Caco-2 (cell line): Measurements from ENCODE around the gene TNFRSF18. TPM values are rescaled to one million over a fixed set of nuclear protein-coding genes. Genes with fewer than 3 reads are reported as not detected.
"Not testable (repeated sequence)": the region's sequence is repeated elsewhere in the genome, so short reads cannot be mapped to it uniquely, and the experiment has no call there.

ENCODE experiments used
- BruUV-seq: library from RNA; stranded (reverse); fragments of 400-500 nt; replicated peaks from 2 replicates; lab custom pipeline; 2021; lab: Mats Ljungman, UMichigan
- CTCF ChIA-PET: fragments of 300-600 bp; sonication (Branson Sonifier 250); formaldehyde crosslinking; loops from one replicate; lab custom pipeline; 2022; ENCODE audit warnings: antibody characterized with exemption; lab: Charles Lee
- POLR2A ChIA-PET: fragments of 300-600 bp; sonication (Branson Sonifier 250); formaldehyde crosslinking; loops from one replicate; lab custom pipeline; 2022; ENCODE audit warnings: antibody characterized with exemption; lab: Charles Lee
- DNase-seq, 2 experiments: peaks; one replicate each; pipeline versions ENCODE4 v3.0.0 to v3.0.0-alpha.2; 2020 to 2022
- H3K27me3 ChIP-seq: replicated peaks from 2 replicates; pipeline ENCODE4 v1.6.0; 2011; ENCODE audit warnings: low read length; ENCODE audit not compliant: control insufficient read depth, insufficient read depth
- H3K36me3 ChIP-seq: 2 replicates; pipeline ENCODE4 v1.5.1; 2011; ENCODE audit warnings: low read length; ENCODE audit not compliant: control insufficient read depth, insufficient read depth
- H3K4me1 ChIP-seq: fragments of 250-450 bp; sonication (Bioruptor Pico); 2 replicates; pipeline ENCODE4 v1.5.1; 2020; ENCODE audit warnings: mild to moderate bottlenecking
- H3K4me3 ChIP-seq: 2 replicates; pipeline ENCODE4 v1.5.1; 2011; ENCODE audit warnings: low read depth, mild to moderate bottlenecking, control low read depth, low read length
- H3K9me3 ChIP-seq: fragments of 250-450 bp; sonication (Bioruptor Pico); 2 replicates; pipeline ENCODE4 v1.5.1; 2020; ENCODE audit warnings: mild to moderate bottlenecking, moderate library complexity
- H3K27ac Mint-ChIP-seq: one replicate; pipeline ENCODE4 v1.8.0; 2022; ENCODE audit warnings: mixed read lengths; ENCODE audit not compliant: unreplicated experiment
- H3K27me3 Mint-ChIP-seq: one replicate; pipeline ENCODE4 v1.8.0; 2022; ENCODE audit warnings: mixed read lengths; ENCODE audit not compliant: insufficient read depth, unreplicated experiment
- H3K36me3 Mint-ChIP-seq: one replicate; pipeline ENCODE4 v1.8.0; 2022; ENCODE audit warnings: mild to moderate bottlenecking, mixed read lengths; ENCODE audit not compliant: insufficient read depth, unreplicated experiment
- H3K4me1 Mint-ChIP-seq: one replicate; pipeline ENCODE4 v1.8.0; 2022; ENCODE audit warnings: low read depth, mixed read lengths; ENCODE audit not compliant: unreplicated experiment
- H3K4me3 Mint-ChIP-seq: one replicate; pipeline ENCODE4 v1.8.0; 2022; ENCODE audit warnings: mild to moderate bottlenecking, moderate library complexity, mixed read lengths; ENCODE audit not compliant: unreplicated experiment
- H3K9me3 Mint-ChIP-seq: one replicate; pipeline ENCODE4 v1.8.0; 2022; ENCODE audit warnings: mixed read lengths; ENCODE audit not compliant: unreplicated experiment
- CTCF ChIP-seq, 2 experiments: fragments of 200-600 bp in 1 of 2; IDR thresholded peaks; 1 replicate in 1 of 2; 2 replicates in 1 of 2; pipeline versions ENCODE4 v1.5.1 to v1.8.0; 2011 to 2022; ENCODE audit warnings: antibody characterized with exemption in 1 of 2, control low read depth in 1 of 2, inconsistent platforms in 1 of 2, low read depth in 1 of 2, low read length in 1 of 2, mild to moderate bottlenecking in 1 of 2, moderate library complexity in 1 of 2; ENCODE audit not compliant: insufficient read depth in 1 of 2, severe bottlenecking in 1 of 2, unreplicated experiment in 1 of 2
- intact Hi-C: fragments of 100-400 bp; cut with micrococcal nuclease; formaldehyde crosslinking; loops from one replicate; pipeline ENCODE4 v1.10.0; 2022; ENCODE audit not compliant: unreplicated experiment
- total RNA-seq: library from RNA; stranded (reverse); gene quantifications from 2 replicates; pipeline ENCODE4 v1.2.3, GENCODE V29; 2022

TNFRSF18 gene
- total RNA-seq, 1 experiment from 2014 or later, result not detected

DNA sequence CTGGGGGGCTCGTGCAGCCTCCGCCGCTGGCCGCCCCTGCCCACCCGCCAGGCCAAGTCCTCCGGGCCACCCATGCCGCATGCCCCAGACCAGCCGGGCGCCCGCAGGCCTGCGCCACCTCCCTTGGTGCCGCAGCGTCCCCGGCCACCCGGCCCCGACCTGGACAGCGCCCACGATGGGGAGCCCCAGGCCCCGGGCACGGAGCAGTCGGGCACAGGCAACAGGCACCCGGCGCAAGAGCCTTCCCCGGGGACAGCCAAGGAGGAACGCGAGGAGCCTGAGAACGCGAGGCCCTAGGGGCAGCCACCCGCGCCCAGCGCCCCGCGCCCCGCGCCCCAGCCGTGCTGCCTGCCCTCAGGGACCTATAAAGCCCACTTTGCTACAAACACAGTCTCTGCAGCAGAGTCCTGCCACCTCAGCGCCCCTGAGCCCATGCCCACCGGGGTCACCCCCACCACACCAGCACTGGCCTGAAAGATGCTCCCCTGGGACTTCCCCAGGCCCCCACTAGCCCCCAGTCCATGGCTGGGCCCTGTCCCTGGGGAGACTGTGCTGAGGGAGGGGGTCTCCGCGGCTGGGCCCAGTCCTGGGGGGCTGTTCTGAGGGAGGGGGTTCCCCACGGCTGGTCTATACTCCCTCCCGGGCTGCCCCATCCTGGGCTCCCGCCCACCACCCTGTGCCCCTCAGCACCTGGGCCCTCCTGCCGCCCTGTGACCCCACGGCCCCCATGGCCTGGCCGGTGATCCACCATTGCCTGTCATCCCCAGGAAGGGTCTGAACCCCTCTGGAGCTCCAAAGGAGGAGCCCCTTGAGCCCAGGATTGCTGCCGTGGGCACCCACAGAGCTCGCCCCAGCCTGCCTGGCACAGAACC lies 8.6 kb downstream of the TNFRSF18 start:
- H3K27me3 Mint-ChIP-seq, result no peaks in the 10 kb centered on the region
- peaks cover 13% of the 10 kb centered on the region for H3K9me3 Mint-ChIP-seq
- no peaks in the 10 kb centered on the region for H3K4me1 Mint-ChIP-seq
- DNase-seq, result no peak
- H3K27ac Mint-ChIP-seq, result no peak overlapping the region
- no TSS peak for BruUV-seq
- ChIA-PET POLR2A (no interaction called here), CTCF (no interaction called here)
- no peaks in the 10 kb centered on the region for H3K36me3 Mint-ChIP-seq
- no peak overlapping the region for H3K4me3 Mint-ChIP-seq
- Histone ChIP-seq H3K4me3 (no peak overlapping the region), H3K9me3 (peaks cover 8% of the 10 kb centered on the region; the same call in 1 of the 2 replicates), H3K4me1 (no peaks in the 10 kb centered on the region), H3K36me3 (no peaks in the 10 kb centered on the region), H3K27me3 (no peaks in the 10 kb centered on the region)
- no peak for TF ChIP-seq CTCF (IDR thresholded peaks at IDR 0.05; ENCODE audit: insufficient read depth in 1 of 2, low read depth in 1 of 2, low read length in 1 of 2, severe bottlenecking in 1 of 2, unreplicated experiment in 1 of 2)
- intact Hi-C loops, result no loop called here

DNA sequence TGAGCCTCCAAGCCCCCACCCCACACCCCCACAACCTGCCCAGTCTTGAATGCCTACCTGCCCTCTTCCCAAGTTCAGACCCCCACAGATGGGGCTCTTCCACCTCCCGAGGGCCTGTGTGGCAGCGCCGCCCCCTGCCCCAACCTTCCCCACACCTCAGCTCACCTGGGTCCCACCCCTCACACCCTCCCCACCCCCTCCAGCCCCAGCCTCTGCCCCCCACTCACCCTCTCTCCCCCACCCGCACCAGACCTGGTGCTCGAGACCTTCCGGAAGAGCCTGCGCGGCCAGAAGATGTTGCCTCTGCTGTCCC lies 9.2 kb downstream of the TNFRSF18 start:
- no peak overlapping the region for H3K27ac Mint-ChIP-seq
- no peaks in the 10 kb centered on the region for H3K27me3 ChIP-seq
- no TSS peak for BruUV-seq
- H3K9me3 Mint-ChIP-seq, result peaks cover 16% of the 10 kb centered on the region
- H3K4me3 ChIP-seq, result no peak overlapping the region
- H3K4me1 ChIP-seq, result no peaks in the 10 kb centered on the region
- POLR2A ChIA-PET, result no interaction called here
- no peak for DNase-seq
- no peaks in the 10 kb centered on the region for H3K4me1 Mint-ChIP-seq
- intact Hi-C loops, result no loop called here
- H3K36me3 Mint-ChIP-seq, result no peaks in the 10 kb centered on the region
- CTCF ChIA-PET, result no interaction called here
- TF ChIP-seq CTCF (IDR thresholded peaks at IDR 0.05; ENCODE audit: insufficient read depth in 1 of 2, low read depth in 1 of 2, low read length in 1 of 2, severe bottlenecking in 1 of 2, unreplicated experiment in 1 of 2), result no peak
- no peak overlapping the region for H3K4me3 Mint-ChIP-seq
- H3K9me3 ChIP-seq, result peaks cover 8% of the 10 kb centered on the region; the same call in 1 of the 2 replicates
- no peaks in the 10 kb centered on the region for H3K36me3 ChIP-seq
- H3K27me3 Mint-ChIP-seq, result no peaks in the 10 kb centered on the region

DNA sequence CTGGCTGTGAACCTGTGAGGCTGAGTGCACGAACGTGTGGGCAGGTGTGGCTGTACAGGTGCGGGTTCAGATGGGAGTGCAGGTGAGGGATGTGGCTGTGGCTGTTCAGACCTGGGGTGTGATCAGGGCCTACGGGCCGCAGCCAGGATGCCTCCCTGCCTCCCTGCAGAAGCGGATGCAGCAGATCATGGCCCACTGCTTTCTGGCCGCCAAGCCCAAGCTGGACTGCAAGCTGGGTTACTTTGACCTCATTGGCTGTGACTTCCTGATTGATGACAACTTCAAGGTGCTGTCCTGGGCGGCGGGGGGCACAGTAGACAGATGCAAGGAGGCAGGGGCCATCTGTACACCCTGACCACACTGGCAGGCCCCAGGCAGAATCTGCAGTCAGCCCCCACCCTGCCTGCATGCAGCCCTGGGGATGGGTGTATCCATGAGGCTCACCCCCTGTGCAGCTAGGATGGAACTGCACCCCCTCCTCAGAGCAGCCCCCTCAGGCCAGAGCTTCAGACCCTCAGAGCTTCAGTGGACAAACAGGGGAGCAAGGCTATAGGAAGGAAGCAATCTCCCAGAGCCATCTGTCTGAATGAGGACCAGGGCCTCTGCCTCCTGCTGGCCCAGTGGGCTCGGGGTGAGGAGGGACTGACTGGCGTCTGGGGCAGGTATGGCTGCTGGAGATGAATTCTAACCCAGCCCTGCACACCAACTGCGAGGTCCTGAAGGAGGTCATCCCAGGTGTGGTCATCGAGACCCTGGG lies 9.8 kb downstream of the TNFRSF18 start:
- Mint-ChIP-seq H3K27me3 (no peaks in the 10 kb centered on the region), H3K36me3 (no peaks in the 10 kb centered on the region), H3K4me3 (no peak overlapping the region), H3K27ac (no peak overlapping the region), H3K9me3 (peaks cover 21% of the 10 kb centered on the region), H3K4me1 (no peaks in the 10 kb centered on the region)
- ChIA-PET CTCF (no interaction called here), POLR2A (no interaction called here)
- intact Hi-C loops, result no loop called here
- Histone ChIP-seq H3K4me3 (no peak overlapping the region), H3K36me3 (no peaks in the 10 kb centered on the region), H3K4me1 (no peaks in the 10 kb centered on the region), H3K27me3 (no peaks in the 10 kb centered on the region), H3K9me3 (peaks cover 8% of the 10 kb centered on the region; the same call in 1 of the 2 replicates)
- no peak for TF ChIP-seq CTCF (IDR thresholded peaks at IDR 0.05; ENCODE audit: insufficient read depth in 1 of 2, low read depth in 1 of 2, low read length in 1 of 2, severe bottlenecking in 1 of 2, unreplicated experiment in 1 of 2)
- BruUV-seq, result no TSS peak
- DNase-seq, result no peak

GRCh38 chr1:1195726-1196125 lies 10.7 kb downstream of the TNFRSF18 start:
- H3K36me3 Mint-ChIP-seq, H3K27me3 Mint-ChIP-seq, H3K4me1 Mint-ChIP-seq, H3K9me3 ChIP-seq, H3K4me3 Mint-ChIP-seq, CTCF ChIA-PET, BruUV-seq, intact Hi-C loops, POLR2A ChIA-PET, H3K4me3 ChIP-seq, DNase-seq, H3K4me1 ChIP-seq, H3K27me3 ChIP-seq, H3K36me3 ChIP-seq, H3K27ac Mint-ChIP-seq: not testable (repeated sequence)
- H3K9me3 Mint-ChIP-seq, result peaks cover 22% of the 10 kb centered on the region
